IPS-15b (cell line): ENCODE results near the gene BACH2.
"Not testable (repeated sequence)": the region's sequence is repeated elsewhere in the genome, so short reads cannot be mapped to it uniquely, and the experiment has no call there.

Source experiments
- H3K27me3 ChIP-seq: one replicate; pipeline ENCODE4 v1.6.1; 2013; ENCODE audit warnings: low read length; ENCODE audit not compliant: control insufficient read depth, insufficient read depth
- H3K36me3 ChIP-seq: one replicate; pipeline ENCODE4 v1.6.1; 2013; ENCODE audit warnings: low read length; ENCODE audit not compliant: control insufficient read depth, insufficient read depth
- H3K4me1 ChIP-seq: one replicate; pipeline ENCODE4 v1.6.1; 2013; ENCODE audit warnings: mild to moderate bottlenecking, low read length; ENCODE audit not compliant: control insufficient read depth, insufficient read depth
- H3K4me3 ChIP-seq: one replicate; pipeline ENCODE4 v1.5.1; 2013; ENCODE audit warnings: low read depth, low read length
- H3K9ac ChIP-seq: one replicate; pipeline ENCODE4 v1.6.1; 2013; ENCODE audit warnings: low read depth, mild to moderate bottlenecking, low read length
- H3K9me3 ChIP-seq: one replicate; pipeline ENCODE4 v1.6.1; 2013; ENCODE audit warnings: mild to moderate bottlenecking, low read length; ENCODE audit not compliant: control insufficient read depth, insufficient read depth

The BACH2 gene

DNA sequence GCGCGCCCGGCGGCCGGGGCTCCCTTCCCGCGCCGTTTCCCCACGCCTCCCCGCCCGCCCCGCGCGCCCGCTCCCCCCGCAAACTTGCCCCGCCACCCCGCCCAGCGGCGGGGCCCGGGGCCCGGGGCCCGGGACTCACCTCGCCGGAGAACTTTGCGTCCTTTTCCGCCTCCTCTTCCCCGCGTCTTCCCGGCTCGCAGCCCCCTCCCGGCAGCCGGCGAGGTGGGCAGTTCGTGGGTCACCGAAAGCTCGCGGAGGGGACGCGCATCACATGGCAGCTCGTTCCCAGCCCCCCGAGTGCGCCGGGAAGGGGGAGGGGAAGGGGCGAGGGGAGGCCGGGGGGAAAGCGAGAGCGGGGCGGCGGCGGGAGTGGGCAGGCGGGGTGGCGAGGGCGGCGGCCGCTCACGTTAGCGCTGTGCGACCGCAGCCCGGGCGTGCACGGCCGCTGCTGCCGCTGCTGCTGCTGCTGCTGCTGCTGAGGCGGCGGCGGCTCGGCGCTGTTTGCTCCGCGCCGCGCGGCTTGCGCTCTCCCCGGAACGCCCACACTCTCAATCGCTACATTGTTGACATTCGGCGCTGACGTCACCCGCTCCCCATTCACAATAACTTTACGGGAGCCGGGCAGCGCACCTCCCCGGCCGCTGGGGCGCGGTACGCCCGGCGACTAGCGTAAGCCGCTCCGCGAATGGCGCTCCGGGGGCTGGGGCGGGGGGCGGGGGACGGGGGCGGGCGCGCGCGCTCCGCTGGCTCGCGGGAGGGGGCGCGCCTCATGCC lies at the start of gene BACH2:
BACH2 (minus strand) TSS at position 503 of the 774 bp plus-strand sequence. CDS start 287,999 bp downstream, outside the sequence.
- no peaks in the 10 kb centered on the region for H3K9me3 ChIP-seq
- H3K4me1 ChIP-seq, result peaks cover 11% of the 10 kb centered on the region
- peak within 1 kb of the TSS; percentile 78 for H3K4me3 ChIP-seq
- H3K27me3 ChIP-seq, result peaks cover 38% of the 10 kb centered on the region
- H3K9ac ChIP-seq, result peak within 1 kb of the TSS; percentile 80
- no peaks in the 10 kb centered on the region for H3K36me3 ChIP-seq

DNA sequence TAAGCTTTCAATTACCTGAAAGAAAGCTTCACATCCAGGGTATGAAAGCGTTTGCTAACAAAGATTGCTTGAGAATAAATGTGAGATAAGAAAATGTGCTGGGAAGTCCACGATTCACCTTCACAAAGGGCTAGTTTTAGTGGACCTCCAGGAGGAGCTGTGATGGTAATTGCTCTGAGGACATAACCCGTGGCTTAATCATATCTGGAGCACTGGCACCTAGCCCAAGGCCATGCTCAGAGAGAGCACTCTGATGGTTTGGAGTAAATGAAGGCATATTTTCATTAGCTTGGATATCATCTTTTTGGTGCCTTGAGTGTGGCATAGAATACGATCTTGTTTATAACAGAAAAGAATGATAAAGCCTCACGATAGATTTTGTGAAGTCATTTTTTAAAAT lies 46.9 kb upstream of the BACH2 start:
- no peaks in the 10 kb centered on the region for H3K9me3 ChIP-seq
- no peaks in the 10 kb centered on the region for H3K4me1 ChIP-seq
- H3K36me3 ChIP-seq, result no peaks in the 10 kb centered on the region
- no peaks in the 10 kb centered on the region for H3K27me3 ChIP-seq
- H3K9ac ChIP-seq, result no peak overlapping the region
- no peak overlapping the region for H3K4me3 ChIP-seq

DNA sequence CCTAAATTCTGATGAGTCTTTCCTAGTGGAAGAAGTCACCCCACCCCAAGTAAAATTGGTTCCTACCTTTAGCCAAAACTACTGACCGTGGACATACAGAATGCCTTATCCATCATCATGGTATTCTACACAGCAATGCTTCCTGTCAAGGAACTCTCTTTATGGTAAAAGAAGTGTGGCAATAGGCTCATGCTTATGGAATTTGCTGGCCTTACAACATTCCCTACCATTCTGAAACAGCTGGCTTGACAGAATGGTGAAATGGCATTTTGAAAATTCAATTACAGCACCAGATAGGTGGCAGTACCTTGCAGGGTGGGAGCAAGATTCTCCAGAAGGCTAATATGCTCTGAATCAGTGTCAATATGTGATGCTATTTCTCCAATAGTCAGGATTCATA lies 41.8 kb upstream of the BACH2 start:
- no peaks in the 10 kb centered on the region for H3K9me3 ChIP-seq
- no peaks in the 10 kb centered on the region for H3K4me1 ChIP-seq
- H3K4me3 ChIP-seq, result no peak overlapping the region
- no peaks in the 10 kb centered on the region for H3K27me3 ChIP-seq
- H3K36me3 ChIP-seq, result no peaks in the 10 kb centered on the region
- H3K9ac ChIP-seq, result no peak overlapping the region

DNA sequence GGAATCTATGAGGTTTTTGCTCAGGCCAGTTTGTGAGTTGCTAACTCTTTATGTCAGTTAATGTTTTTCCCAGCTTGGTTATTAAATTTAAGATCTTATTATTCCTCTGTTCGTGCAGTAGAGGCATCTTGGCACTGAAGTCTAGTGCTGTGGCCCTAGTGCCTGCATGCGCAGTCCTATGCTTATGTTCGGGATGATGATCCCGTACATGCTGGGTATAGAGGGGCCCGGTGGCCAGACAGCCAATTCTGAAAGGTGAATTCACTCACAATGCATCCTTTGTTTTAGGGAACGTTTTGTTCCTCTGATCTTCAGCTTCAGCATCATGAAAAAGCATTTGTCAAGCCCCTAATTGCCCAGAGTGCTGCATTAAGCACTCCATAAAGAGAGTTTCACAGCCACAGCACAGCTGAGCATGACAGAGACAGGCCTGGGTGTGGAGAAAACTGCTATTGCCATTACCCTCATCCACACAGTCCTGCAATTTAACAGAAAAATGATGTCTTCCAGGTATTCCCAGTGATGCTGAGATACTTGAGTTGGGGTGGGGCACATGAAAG lies 39.8 kb upstream of the BACH2 start:
- Histone ChIP-seq H3K4me1 (no peaks in the 10 kb centered on the region), H3K36me3 (no peaks in the 10 kb centered on the region), H3K27me3 (no peaks in the 10 kb centered on the region), H3K4me3 (no peak overlapping the region), H3K9me3 (no peaks in the 10 kb centered on the region), H3K9ac (no peak overlapping the region)

DNA sequence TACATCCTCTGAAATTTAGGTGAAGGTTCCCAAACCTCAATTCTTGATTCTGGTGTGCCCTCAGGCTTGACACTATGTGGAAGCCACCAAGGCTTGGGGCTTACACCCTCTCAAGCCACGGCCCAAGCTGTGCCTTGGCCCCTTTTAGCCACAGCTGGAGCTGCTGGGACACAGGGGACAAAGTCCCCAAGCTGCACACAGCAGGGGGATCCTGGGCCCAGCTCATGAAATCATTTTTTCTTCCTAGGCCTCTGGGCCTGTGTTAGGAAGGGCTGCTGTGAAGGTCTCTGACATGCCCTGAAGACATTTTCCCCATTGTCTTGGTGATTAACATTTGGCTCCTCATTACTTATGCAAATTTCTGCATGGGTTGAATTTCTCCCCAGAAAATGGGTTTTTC lies 37.3 kb upstream of the BACH2 start:
- no peaks in the 10 kb centered on the region for H3K27me3 ChIP-seq
- H3K36me3 ChIP-seq, result no peaks in the 10 kb centered on the region
- H3K4me3 ChIP-seq, result no peak overlapping the region
- H3K9me3 ChIP-seq, result no peaks in the 10 kb centered on the region
- H3K9ac ChIP-seq, result no peak overlapping the region
- H3K4me1 ChIP-seq, result peaks cover 7% of the 10 kb centered on the region

DNA sequence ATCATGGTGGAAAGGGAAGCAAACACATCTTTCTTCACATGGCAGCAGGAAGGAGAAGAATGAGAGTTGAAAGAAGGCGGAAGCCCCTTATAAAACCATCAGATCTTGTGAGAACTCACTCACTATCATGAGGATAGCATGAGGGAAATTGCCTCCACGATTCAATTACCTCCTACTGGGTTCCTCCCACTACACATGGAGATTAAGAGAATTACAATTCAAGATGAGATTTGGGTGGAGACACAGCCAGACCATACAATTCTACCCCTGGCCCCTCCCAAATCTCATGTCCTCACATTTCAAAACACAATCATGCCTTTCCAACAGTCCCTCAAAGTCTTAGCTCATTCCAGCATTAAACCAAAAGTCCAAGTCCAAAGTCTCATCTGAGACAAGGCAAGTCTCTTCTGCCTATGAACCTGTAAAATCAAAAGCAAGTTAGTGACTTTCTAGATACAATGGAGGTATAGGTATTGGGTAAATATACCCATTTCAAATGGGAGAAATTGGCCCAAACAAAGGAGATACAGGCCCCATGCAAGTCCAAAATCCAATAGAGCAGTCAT lies 36.4 kb upstream of the BACH2 start:
- not testable (repeated sequence) for H3K9ac ChIP-seq, H3K4me3 ChIP-seq, H3K27me3 ChIP-seq, H3K4me1 ChIP-seq, H3K9me3 ChIP-seq, H3K36me3 ChIP-seq

DNA sequence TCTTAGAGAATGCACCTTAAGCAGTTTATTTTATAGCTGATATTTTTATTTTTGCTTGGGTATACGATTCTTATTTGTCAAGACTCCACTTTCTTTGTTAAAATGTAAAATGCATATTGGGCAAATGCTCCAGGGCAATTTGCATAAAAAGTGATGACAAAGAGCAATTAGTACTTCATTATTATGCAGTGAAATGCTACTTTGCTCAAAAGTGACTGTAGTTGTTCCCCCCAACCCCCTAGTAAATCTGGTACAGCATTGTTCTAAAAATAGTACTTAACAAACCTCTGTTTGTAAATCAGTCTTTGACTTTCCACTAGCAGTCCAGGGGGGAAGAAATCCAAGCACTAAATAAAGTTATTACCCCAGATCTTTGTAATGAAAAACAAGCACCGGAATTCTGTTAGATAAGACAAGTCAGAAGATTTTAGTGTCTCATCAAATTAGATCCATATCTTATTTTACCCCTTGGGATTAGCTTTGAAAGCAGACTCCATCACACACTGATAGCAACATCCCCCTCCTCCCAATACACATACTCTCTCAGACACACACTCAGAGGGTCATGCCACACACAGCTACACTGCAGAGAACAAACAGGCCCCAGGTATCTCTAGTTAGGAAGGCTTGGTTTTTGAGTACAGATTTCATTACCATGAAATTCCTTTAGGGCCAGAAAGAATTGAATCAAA lies 32.9 kb upstream of the BACH2 start:
- H3K4me1 ChIP-seq, result peaks cover 7% of the 10 kb centered on the region
- H3K27me3 ChIP-seq, result no peaks in the 10 kb centered on the region
- no peak overlapping the region for H3K9ac ChIP-seq
- H3K9me3 ChIP-seq, result no peaks in the 10 kb centered on the region
- H3K4me3 ChIP-seq, result no peak overlapping the region
- H3K36me3 ChIP-seq, result no peaks in the 10 kb centered on the region

DNA sequence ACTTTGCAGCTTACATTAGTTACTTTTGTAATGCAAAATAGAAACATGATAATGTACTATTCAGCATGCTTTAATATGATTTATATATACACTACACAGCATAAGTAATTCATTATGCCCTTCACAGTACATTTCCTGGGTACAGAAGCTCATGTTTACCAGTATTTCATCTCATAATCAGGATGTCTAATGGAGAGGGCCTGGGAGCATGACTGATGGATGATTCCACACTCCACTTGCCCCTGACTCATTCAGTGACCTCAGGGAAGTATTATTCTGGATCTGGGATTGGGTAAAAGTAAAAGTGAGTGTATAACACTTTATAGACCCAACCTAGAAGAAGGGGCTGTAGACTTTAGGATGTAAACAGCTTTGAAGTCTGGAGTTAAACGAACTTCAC lies 31.4 kb upstream of the BACH2 start:
- H3K36me3 ChIP-seq, result no peaks in the 10 kb centered on the region
- H3K27me3 ChIP-seq, result no peaks in the 10 kb centered on the region
- no peak overlapping the region for H3K4me3 ChIP-seq
- no peaks in the 10 kb centered on the region for H3K9me3 ChIP-seq
- peaks cover 7% of the 10 kb centered on the region for H3K4me1 ChIP-seq
- H3K9ac ChIP-seq, result no peak overlapping the region

DNA sequence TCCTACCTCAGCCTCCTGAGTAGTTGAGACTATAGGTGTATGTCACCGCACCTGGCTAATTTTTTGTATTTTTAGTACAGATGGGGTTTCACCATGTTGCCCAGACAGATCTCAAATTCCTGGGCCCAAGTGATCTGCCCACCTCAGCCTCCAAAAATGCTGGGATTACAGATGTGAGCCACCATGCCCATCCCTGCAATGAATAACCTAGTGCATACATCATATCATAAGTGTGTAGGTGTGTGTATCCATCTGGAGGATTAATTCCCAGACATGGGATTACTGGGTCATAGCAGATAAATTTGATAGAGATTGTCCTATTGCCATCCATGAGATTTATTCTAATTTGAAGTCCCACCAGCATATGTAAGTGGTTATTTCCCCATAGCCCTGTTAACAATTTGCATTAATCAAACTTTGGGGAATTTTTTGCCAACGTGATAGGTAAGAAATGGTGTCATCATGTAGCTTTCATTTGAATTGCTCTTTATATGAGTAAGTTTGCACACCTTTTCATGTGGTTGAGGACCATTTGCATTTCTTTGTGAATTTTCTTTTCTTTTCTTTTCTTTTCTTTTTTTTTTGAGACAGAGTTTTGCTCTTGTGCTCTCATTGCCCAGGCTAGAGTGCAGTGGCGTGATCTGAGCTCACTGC lies 29.9 kb upstream of the BACH2 start:
- H3K4me1 ChIP-seq, result peaks cover 7% of the 10 kb centered on the region
- no peaks in the 10 kb centered on the region for H3K9me3 ChIP-seq
- H3K36me3 ChIP-seq, result no peaks in the 10 kb centered on the region
- no peak overlapping the region for H3K9ac ChIP-seq
- H3K4me3 ChIP-seq, result no peak overlapping the region
- no peaks in the 10 kb centered on the region for H3K27me3 ChIP-seq

DNA sequence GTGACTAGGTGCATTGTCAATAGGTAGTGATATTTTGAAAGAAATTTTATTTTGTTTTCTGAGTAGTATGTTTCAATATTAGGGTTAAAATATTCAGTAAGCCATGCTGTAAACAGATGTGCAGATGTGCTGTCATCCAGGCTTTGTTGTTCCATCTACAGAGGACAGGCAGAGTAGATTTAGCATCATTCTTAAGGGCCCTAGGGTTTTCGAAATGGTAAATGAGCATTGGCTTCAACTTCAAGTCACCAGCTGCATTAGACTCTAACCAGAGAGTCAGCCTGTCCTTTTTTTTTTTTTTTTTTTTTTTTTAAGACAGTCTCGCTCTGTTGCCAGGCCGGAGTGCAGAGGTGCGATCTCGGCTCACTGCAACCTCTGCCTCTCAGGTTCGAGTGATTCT lies 27.1 kb upstream of the BACH2 start:
- Histone ChIP-seq H3K4me3 (no peak overlapping the region), H3K4me1 (no peaks in the 10 kb centered on the region)

DNA sequence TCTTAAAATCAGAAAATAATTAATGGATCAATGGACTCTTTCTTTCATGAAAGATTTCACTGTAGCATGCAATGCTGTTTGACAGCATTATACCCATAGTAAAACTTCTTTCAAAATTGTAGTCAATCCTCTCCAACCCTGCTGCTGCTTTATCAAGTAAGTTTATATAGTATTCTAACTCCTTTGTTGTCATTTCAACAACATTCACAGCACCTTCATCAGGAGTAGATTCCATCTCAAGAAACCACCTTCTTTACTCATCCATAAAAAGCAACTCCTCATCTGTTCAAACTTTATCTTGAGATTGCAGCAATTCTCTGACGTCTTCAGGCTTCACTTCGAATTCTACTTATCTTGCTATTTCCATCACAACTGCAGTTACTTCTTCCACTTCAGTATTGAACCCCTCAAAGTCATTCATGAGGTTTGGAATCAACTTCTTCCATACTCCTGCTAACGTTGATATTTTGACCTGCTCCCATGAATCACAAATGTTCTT lies 26.4 kb upstream of the BACH2 start:
- no peaks in the 10 kb centered on the region for H3K27me3 ChIP-seq
- no peaks in the 10 kb centered on the region for H3K36me3 ChIP-seq
- H3K9ac ChIP-seq, result no peak overlapping the region
- no peak overlapping the region for H3K4me3 ChIP-seq
- H3K4me1 ChIP-seq, result no peaks in the 10 kb centered on the region
- no peaks in the 10 kb centered on the region for H3K9me3 ChIP-seq

More for the DNA sequence above, 27.1 kb upstream of the BACH2 start:
- Histone ChIP-seq H3K27me3 (no peaks in the 10 kb centered on the region), H3K36me3 (no peaks in the 10 kb centered on the region), H3K9ac (no peak overlapping the region), H3K9me3 (no peaks in the 10 kb centered on the region)
